MCF 10A (cell line): ENCODE data around the gene CROCC. TPM values are rescaled to one million over a fixed set of nuclear protein-coding genes. Genes with fewer than 3 reads are reported as not detected.

Experiments
- BruUV-seq: library from RNA; stranded (reverse); fragments of 400-500 nt; replicated peaks from 2 replicates; lab custom pipeline; 2021; lab: Mats Ljungman, UMichigan
- CTCF ChIA-PET: fragments of 300-600 bp; sonication (Branson Sonifier 250); formaldehyde crosslinking; extraction: SDS; loops from one replicate; lab custom pipeline; 2021; ENCODE audit warnings: antibody characterized with exemption, inconsistent platforms; lab: Yijun Ruan, JAX
- POLR2A ChIA-PET: fragments of 300-600, 350-650 bp; sonication (Branson Sonifier 250); formaldehyde crosslinking; extraction: SDS; loops from one replicate; lab custom pipeline; 2020; ENCODE audit warnings: antibody characterized with exemption, inconsistent platforms; lab: Yijun Ruan, JAX
- DNase-seq: peaks from one replicate; pipeline ENCODE4 v3.0.0-alpha.2; 2018; ENCODE audit not compliant: unreplicated experiment
- H3K27ac Mint-ChIP-seq: one replicate; pipeline ENCODE4 v1.8.0; 2022; ENCODE audit warnings: mild to moderate bottlenecking, low read depth, mixed read lengths; ENCODE audit not compliant: unreplicated experiment
- H3K27me3 Mint-ChIP-seq: one replicate; pipeline ENCODE4 v1.8.0; 2022; ENCODE audit warnings: mixed read lengths; ENCODE audit not compliant: insufficient read depth, unreplicated experiment
- H3K36me3 Mint-ChIP-seq: one replicate; pipeline ENCODE4 v1.8.0; 2022; ENCODE audit warnings: mild to moderate bottlenecking, moderate library complexity, mixed read lengths; ENCODE audit not compliant: insufficient read depth, unreplicated experiment
- H3K4me1 Mint-ChIP-seq: one replicate; pipeline ENCODE4 v1.8.0; 2022; ENCODE audit warnings: mixed read lengths; ENCODE audit not compliant: insufficient read depth, unreplicated experiment
- H3K4me3 Mint-ChIP-seq: one replicate; pipeline ENCODE4 v1.8.0; 2022; ENCODE audit warnings: mild to moderate bottlenecking, moderate library complexity, mixed read lengths; ENCODE audit not compliant: unreplicated experiment
- H3K9me3 Mint-ChIP-seq: one replicate; pipeline ENCODE4 v1.8.0; 2022; ENCODE audit warnings: mixed read lengths; ENCODE audit not compliant: unreplicated experiment
- CTCF ChIP-seq: fragments of 200-600 bp; IDR thresholded peaks from one replicate; pipeline ENCODE4 v1.8.0; 2022; ENCODE audit warnings: antibody characterized with exemption, mild to moderate bottlenecking; ENCODE audit not compliant: unreplicated experiment
- intact Hi-C: fragments of 100-400 bp; cut with micrococcal nuclease; formaldehyde crosslinking; loops from 2 replicates; pipeline ENCODE4 v1.14.1; 2022
- total RNA-seq: library from RNA; stranded (reverse); gene quantifications from 2 replicates; pipeline ENCODE4 v1.2.3, GENCODE V29; 2022

Gene CROCC
- total RNA-seq, 1 experiment from 2014 or later, result 9.6 TPM

GRCh38 chr1:16955186-16955585 is 33.5 kb downstream of the CROCC start:
- ChIA-PET CTCF (interaction anchor here (0.7 kb wide), 2 partner anchors 12 to 492 kb away, joined by 3 to 4 read pairs; no protein-coding TSS in a partner anchor), POLR2A (no interaction called here)
- Mint-ChIP-seq H3K4me1 (peaks cover 8% of the 10 kb centered on the region), H3K27ac (no peak overlapping the region), H3K36me3 (peaks cover 10% of the 10 kb centered on the region), H3K9me3 (no peaks in the 10 kb centered on the region), H3K4me3 (no peak overlapping the region), H3K27me3 (no peaks in the 10 kb centered on the region)
- BruUV-seq, result no TSS peak
- DNase-seq, result no peak
- TF ChIP-seq CTCF, result no peak
- intact Hi-C loops, result no loop called here

- peaks cover 8% of the 10 kb centered on the region for H3K4me1 Mint-ChIP-seq
- TF ChIP-seq CTCF, result no peak
- no TSS peak for BruUV-seq
- H3K4me3 Mint-ChIP-seq, result no peak overlapping the region
- intact Hi-C loops, result no loop called here
- H3K27me3 Mint-ChIP-seq, result no peaks in the 10 kb centered on the region
- DNase-seq, result no peak
- ChIA-PET CTCF (interaction anchor here (1.5 kb wide), 1 partner anchor 89 kb away, joined by 7 read pairs; no protein-coding TSS in a partner anchor), POLR2A (no interaction called here)
- H3K9me3 Mint-ChIP-seq, result no peaks in the 10 kb centered on the region
- no peak overlapping the region for H3K27ac Mint-ChIP-seq
- H3K36me3 Mint-ChIP-seq, result peaks cover 10% of the 10 kb centered on the region
Observed at GRCh38 chr1:16956775-16957174, 35.0 kb downstream of the CROCC start.

- Mint-ChIP-seq H3K4me1 (peaks cover 4% of the 10 kb centered on the region), H3K36me3 (peaks cover 10% of the 10 kb centered on the region), H3K27ac (no peak overlapping the region), H3K9me3 (no peaks in the 10 kb centered on the region), H3K27me3 (no peaks in the 10 kb centered on the region), H3K4me3 (no peak overlapping the region)
- intact Hi-C loops, result no loop called here
- TF ChIP-seq CTCF, result no peak
- no TSS peak for BruUV-seq
- CTCF ChIA-PET, result interaction anchor here (0.6 kb wide), 1 partner anchor 284 kb away, joined by 3 read pairs; no protein-coding TSS in a partner anchor
- no peak for DNase-seq
- POLR2A ChIA-PET, result interaction anchor here (1.3 kb wide), 1 partner anchor 14 kb away, joined by 4 read pairs; no protein-coding TSS in a partner anchor
Observed at GRCh38 chr1:16957731-16958130, 36.0 kb downstream of the CROCC start.

GRCh38 chr1:16958475-16958874 is 36.7 kb downstream of the CROCC start:
- no peaks in the 10 kb centered on the region for H3K27me3 Mint-ChIP-seq
- H3K4me1 Mint-ChIP-seq, result no peaks in the 10 kb centered on the region
- no peak for TF ChIP-seq CTCF
- no peaks in the 10 kb centered on the region for H3K9me3 Mint-ChIP-seq
- no peak overlapping the region for H3K27ac Mint-ChIP-seq
- POLR2A ChIA-PET, result interaction anchor here (1.3 kb wide), 1 partner anchor 13 kb away, joined by 4 read pairs; no protein-coding TSS in a partner anchor
- H3K4me3 Mint-ChIP-seq, result no peak overlapping the region
- intact Hi-C loops, result no loop called here
- BruUV-seq, result no TSS peak
- CTCF ChIA-PET, result no interaction called here
- H3K36me3 Mint-ChIP-seq, result peaks cover 10% of the 10 kb centered on the region
- no peak for DNase-seq
